A549 (cell line): ENCODE measurements around the gene TGDS. TPM values are rescaled to one million over a fixed set of nuclear protein-coding genes. Genes with fewer than 3 reads are reported as not detected.

Source experiments
- ATAC-seq, 2 experiments: fragments of 200-7000 bp in 1 of 2; fragments of >200 bp in 1 of 2; cut with Nextera tagmentation in 1 of 2; cut with Tn5 transposase in 1 of 2; 3 replicates each; pipeline versions ENCODE4 v1.8.0 to v1.9.1; 2018 to 2020; ENCODE audit warnings: mild to moderate bottlenecking in 1 of 2, moderate library complexity in 1 of 2
- CTCF ChIA-PET: fragments of 300-600 bp; sonication (Branson Sonifier 250); formaldehyde crosslinking; extraction: SDS; loops from one replicate; lab custom pipeline; 2021; ENCODE audit warnings: antibody characterized with exemption, inconsistent platforms; lab: Yijun Ruan, JAX
- POLR2A ChIA-PET: fragments of 350-600 bp; formaldehyde crosslinking; extraction: SDS; loops from one replicate; lab custom pipeline; 2021; ENCODE audit warnings: antibody characterized with exemption, inconsistent platforms; lab: Yijun Ruan, JAX
- DNase-seq, 2 experiments: peaks; one replicate each; pipeline versions ENCODE4 v3.0.0 to v3.0.0-alpha.2; 2011 to 2016; ENCODE audit warnings: low read depth in 1 of 2, low spot score in 1 of 2
- FAIRE-seq: peaks from 2 replicates; lab custom pipeline; 2011; peaks lifted over from hg19 to GRCh38; lab: Jason Lieb, UNC
- H3K27ac ChIP-seq, 2 experiments: fragments of >200 bp; sonication (Bioruptor Twin); formaldehyde crosslinking; 3 replicates each; pipeline ENCODE4 v1.5.1; 2016 to 2017
- H3K4me1 ChIP-seq: fragments of >200 bp; sonication (Bioruptor Twin); formaldehyde crosslinking; 3 replicates; pipeline ENCODE4 v1.6.1; 2016
- H3K4me2 ChIP-seq: fragments of >200 bp; sonication (Bioruptor Twin); formaldehyde crosslinking; 3 replicates; pipeline ENCODE4 v1.6.1; 2016
- H3K4me3 ChIP-seq: fragments of >200 bp; sonication (Bioruptor Twin); formaldehyde crosslinking; 3 replicates; pipeline ENCODE4 v1.5.1; 2016
- H3K9me3 ChIP-seq: fragments of >200 bp; sonication (Bioruptor Twin); formaldehyde crosslinking; 3 replicates; pipeline ENCODE4 v1.6.1; 2016
- ATOH8 ChIP-seq: fragments of 250-450 bp; sonication (Bioruptor Pico); IDR thresholded peaks from 2 replicates; pipeline ENCODE4 v1.5.0; 2020; ENCODE audit warnings: low read depth, mild to moderate bottlenecking, moderate library complexity
- CBX2 ChIP-seq: fragments of 200-600 bp; sonication (generic); IDR thresholded peaks from 2 replicates; pipeline ENCODE4 v1.6.1; 2016; ENCODE audit warnings: low read depth, mild to moderate bottlenecking, borderline replicate concordance
- CBX8 ChIP-seq: fragments of 200-600 bp; sonication (generic); IDR thresholded peaks from 2 replicates; pipeline ENCODE4 v1.6.1; 2016
- CEBPB ChIP-seq, 2 experiments: fragments of >200 bp in 1 of 2; sonication (Bioruptor Twin) in 1 of 2; formaldehyde crosslinking in 1 of 2; IDR thresholded peaks; 2 replicates each; pipeline ENCODE4 v1.6.1; 2012 to 2016
- E2F6 ChIP-seq: IDR thresholded peaks from 2 replicates; pipeline ENCODE4 v1.6.1; 2012; ENCODE audit warnings: low read depth, borderline replicate concordance
- EHF ChIP-seq: fragments of 250-450 bp; sonication (Bioruptor Pico); IDR thresholded peaks from 2 replicates; pipeline ENCODE4 v1.5.0; 2020; ENCODE audit warnings: mild to moderate bottlenecking
- EHMT2 ChIP-seq: fragments of 200-600 bp; sonication (generic); IDR thresholded peaks from 2 replicates; pipeline ENCODE4 v1.6.1; 2016; ENCODE audit warnings: antibody characterized with exemption, low read depth, mild to moderate bottlenecking, moderate library complexity
- ELK1 ChIP-seq: fragments of 150-350 bp; IDR thresholded peaks from 2 replicates; pipeline ENCODE4 v1.6.1; 2014; ENCODE audit warnings: low read depth, mild to moderate bottlenecking, low read length
- EP300 ChIP-seq, 2 experiments: fragments of >200 bp; sonication (Bioruptor Twin); formaldehyde crosslinking; IDR thresholded peaks; 2 replicates in 1 of 2; 3 replicates in 1 of 2; pipeline ENCODE4 v1.6.1; 2016 to 2017
- FOSL2 ChIP-seq, 2 experiments: fragments of 450-650 bp in 1 of 2; fragments of >200 bp in 1 of 2; sonication (Bioruptor Twin) in 1 of 2; formaldehyde crosslinking; IDR thresholded peaks; 2 replicates each; pipeline versions ENCODE4 v1.5.0 to v1.6.1; 2016 to 2020; ENCODE audit warnings: mild to moderate bottlenecking in 1 of 2, moderate library complexity in 1 of 2
- FOXS1 ChIP-seq: fragments of 250-450 bp; sonication (Bioruptor Pico); IDR thresholded peaks from 2 replicates; pipeline ENCODE4 v1.5.0; 2020; ENCODE audit warnings: mild to moderate bottlenecking, moderate library complexity
- HOXB13 ChIP-seq: fragments of 250-450 bp; sonication (Bioruptor Pico); IDR thresholded peaks from 2 replicates; pipeline ENCODE4 v1.5.0; 2020; ENCODE audit warnings: low read depth, mild to moderate bottlenecking, moderate library complexity
- MAFK ChIP-seq: fragments of 450-650 bp; IDR thresholded peaks from 2 replicates; pipeline ENCODE4 v1.6.1; 2014; ENCODE audit not compliant: partially characterized antibody
- MAX ChIP-seq: IDR thresholded peaks from 2 replicates; pipeline ENCODE4 v1.6.1; 2012
- MYC ChIP-seq: IDR thresholded peaks from 2 replicates; pipeline ENCODE4 v1.6.1; 2012; ENCODE audit warnings: mild to moderate bottlenecking, inconsistent platforms, low read length, improper control_type of control experiment, borderline replicate concordance
- NFE2L2 ChIP-seq: fragments of 150-350 bp; conservative IDR thresholded peaks from 2 replicates; pipeline ENCODE4 v1.6.1; 2014; ENCODE audit warnings: low read length
- NPAS2 ChIP-seq: fragments of 250-450 bp; sonication (Bioruptor Pico); IDR thresholded peaks from 2 replicates; pipeline ENCODE4 v1.8.0; 2022; ENCODE audit warnings: mild to moderate bottlenecking, moderate library complexity, borderline replicate concordance
- PBX3 ChIP-seq: IDR thresholded peaks from 2 replicates; pipeline ENCODE4 v1.6.1; 2012
- PHF8 ChIP-seq: fragments of 200-600 bp; sonication (generic); IDR thresholded peaks from 2 replicates; pipeline ENCODE4 v1.6.1; 2016; ENCODE audit warnings: low read depth, mild to moderate bottlenecking, antibody characterized with exemption, moderate library complexity, borderline replicate concordance
- POLR2A ChIP-seq: IDR thresholded peaks from 2 replicates; pipeline ENCODE4 v1.6.1; 2012; ENCODE audit warnings: mild to moderate bottlenecking, low read length
- POLR2AphosphoS2 ChIP-seq: conservative IDR thresholded peaks from 2 replicates; pipeline ENCODE4 v1.6.1; 2012; ENCODE audit warnings: low read length, improper control_type of control experiment, inconsistent platforms
- RAD21 ChIP-seq, 2 experiments: fragments of >200 bp in 1 of 2; sonication (Bioruptor Twin) in 1 of 2; formaldehyde crosslinking in 1 of 2; IDR thresholded peaks in 1 of 2; conservative IDR thresholded peaks in 1 of 2; 2 replicates in 1 of 2; 3 replicates in 1 of 2; pipeline ENCODE4 v1.6.1; 2012 to 2018; ENCODE audit warnings: inconsistent platforms in 1 of 2
- RARB ChIP-seq: fragments of 250-450 bp; sonication (Bioruptor Pico); IDR thresholded peaks from 2 replicates; pipeline ENCODE4 v1.8.0; 2021; ENCODE audit warnings: mild to moderate bottlenecking, moderate library complexity
- RCOR1 ChIP-seq: fragments of 150-350 bp; IDR thresholded peaks from 2 replicates; pipeline ENCODE4 v1.6.1; 2014; ENCODE audit warnings: antibody characterized with exemption, low read length, low read depth
- SREBF2 ChIP-seq: fragments of 450-650 bp; IDR thresholded peaks from 2 replicates; pipeline ENCODE4 v1.6.1; 2014; ENCODE audit warnings: mild to moderate bottlenecking, moderate library complexity
- TFCP2L1 ChIP-seq: fragments of 250-450 bp; sonication (Bioruptor Pico); IDR thresholded peaks from 2 replicates; pipeline ENCODE4 v1.5.0; 2021; ENCODE audit warnings: mild to moderate bottlenecking
- TP53 ChIP-seq: fragments of 250-450 bp; sonication (Bioruptor Pico); IDR thresholded peaks from 2 replicates; pipeline ENCODE4 v1.5.0; 2021; ENCODE audit warnings: mild to moderate bottlenecking, moderate library complexity
- ZC3H11A ChIP-seq: fragments of 450-650 bp; IDR thresholded peaks from 2 replicates; pipeline ENCODE4 v1.6.1; 2014; ENCODE audit warnings: antibody characterized with exemption, mild to moderate bottlenecking
- ZSCAN20 ChIP-seq: fragments of 250-450 bp; sonication (Bioruptor Pico); IDR thresholded peaks from 2 replicates; pipeline ENCODE4 v1.8.0; 2022; ENCODE audit warnings: mild to moderate bottlenecking, moderate library complexity
- WGBS: methylation state at CpG from one replicate; pipeline ENCODE4 v1.1.6; 2017; ENCODE audit errors: missing lambda C conversion rate; 5-methylcytosine and 5-hydroxymethylcytosine counted together
- polyA plus RNA-seq, 4 experiments: library from polyadenylated mRNA; depleted of rRNA in 3 of 4; stranded (reverse); fragments of >200 nt; fragmentation: RNase III in 1 of 4; extraction: RNeasy Plus Mini Kit Qiagen cat#74134 plus additional on column Dnase treatment in 1 of 4; gene quantifications; 2 replicates in 3 of 4; 3 replicates in 1 of 4; pipeline ENCODE4 v1.2.3, GENCODE V29; 2011 to 2017

Gene TGDS
- polyA plus RNA-seq, 2 of the 4 experiments (the other 2 are of a cell fraction) = 6.8 to 24.3 TPM

GRCh38 chr13:94610475-94610874 is 14.5 kb upstream of the TGDS start:
- no peak for DNase-seq
- no peak overlapping the region for H3K4me2 ChIP-seq
- H3K4me1 ChIP-seq = no peaks in the 10 kb centered on the region
- no peak for ATAC-seq
- H3K27ac ChIP-seq = no peak overlapping the region
- WGBS = 93% methylated on average over 5 of the region's 5 CpGs
- no peak overlapping the region for H3K4me3 ChIP-seq
- no peaks in the 10 kb centered on the region for H3K9me3 ChIP-seq
- no peak for TF ChIP-seq EHF
- no peak for TF ChIP-seq RCOR1
- no peak for TF ChIP-seq FOXS1
- no peak for TF ChIP-seq CBX2
- TF ChIP-seq MAX = no peak
- no peak for TF ChIP-seq RARB (CRISPR knock-in tag)
- no peak for TF ChIP-seq EHMT2
- TF ChIP-seq CEBPB (IDR thresholded peaks at IDR 0.05) = no peak
- no peak for TF ChIP-seq NPAS2 (CRISPR knock-in tag)
- TF ChIP-seq ELK1 = no peak
- TF ChIP-seq PBX3 = no peak
- TF ChIP-seq E2F6 = no peak
- no peak for TF ChIP-seq ZSCAN20 (CRISPR knock-in tag)
- TF ChIP-seq NFE2L2 = no peak
- TF ChIP-seq EP300 (IDR thresholded peaks at IDR 0.05) = no peak
- FAIRE-seq = no peak
- ChIA-PET CTCF (no interaction called here), POLR2A (no interaction called here)

- TF ChIP-seq RAD21 (conservative IDR thresholded peaks at IDR 0.05 in 1 of 2, IDR thresholded peaks at IDR 0.05 in 1 of 2) = no peak
- TF ChIP-seq HOXB13 = no peak
- TF ChIP-seq POLR2A = no peak
- no peak for TF ChIP-seq CBX2
- TF ChIP-seq E2F6 = no peak
- H3K4me2 ChIP-seq = no peak overlapping the region
- ATAC-seq (no peak), FAIRE-seq (no peak), DNase-seq (no peak)
- ChIA-PET POLR2A (no interaction called here), CTCF (interaction anchor here (1.2 kb wide), 1 partner anchor 9 kb away, joined by 3 read pairs; no protein-coding TSS in a partner anchor)
- H3K9me3 ChIP-seq = no peaks in the 10 kb centered on the region
- 93% methylated on average over 2 of the region's 2 CpGs for WGBS
- no peak overlapping the region for H3K27ac ChIP-seq
- H3K4me1 ChIP-seq = no peaks in the 10 kb centered on the region
- H3K4me3 ChIP-seq = no peak overlapping the region
Measured at GRCh38 chr13:94609196-94609595, 13.2 kb upstream of the TGDS start.

GRCh38 chr13:94608586-94608985 is 12.6 kb upstream of the TGDS start:
- WGBS = 93% methylated on average over 1 of the region's 1 CpG
- CTCF ChIA-PET = interaction anchor here (1.2 kb wide), 1 partner anchor 9 kb away, joined by 3 read pairs; no protein-coding TSS in a partner anchor
- ATAC-seq = no peak

More at GRCh38 chr13:94608586-94608985, 12.6 kb upstream of the TGDS start:
- POLR2A ChIA-PET = no interaction called here
- no peak for DNase-seq
- no peaks in the 10 kb centered on the region for H3K9me3 ChIP-seq
- no peak overlapping the region for H3K4me2 ChIP-seq
- no peak for FAIRE-seq
- H3K4me3 ChIP-seq = no peak overlapping the region
- TF ChIP-seq CBX8 (no peak), PBX3 (no peak), NFE2L2 (no peak), SREBF2 (no peak), ZC3H11A (no peak), MAFK (no peak), POLR2AphosphoS2 (no peak), ELK1 (no peak), EP300 (IDR thresholded peaks at IDR 0.05) (no peak), PHF8 (no peak), ATOH8 (CRISPR knock-in tag) (no peak), FOSL2 (IDR thresholded peaks at IDR 0.05) (no peak), FOSL2 (CRISPR knock-in tag; IDR thresholded peaks at IDR 0.05) (no peak), TFCP2L1 (no peak), TP53 (CRISPR knock-in tag) (no peak), MYC (no peak)
- H3K4me1 ChIP-seq = peaks cover under 1% of the 10 kb centered on the region; the same call in 1 of the 3 replicates
- no peak overlapping the region for H3K27ac ChIP-seq
